Stimulated activated naive CD8-positive, alpha-beta T cell treated with anti-CD3 and anti-CD28 coated beads, Interleukin-15, Interleukin-2, amounts not matched to agents 100 ng/mL and 50 ng/mL, for 24 hours (primary cell): ENCODE data around the gene DERL2.

Experiments
- H3K27ac Mint-ChIP-seq: one replicate; pipeline ENCODE4 v1.8.0; 2021; ENCODE audit warnings: mild to moderate bottlenecking, mixed read lengths
- H3K27me3 Mint-ChIP-seq: one replicate; pipeline ENCODE4 v1.8.0; 2021; ENCODE audit warnings: mixed read lengths
- H3K36me3 Mint-ChIP-seq: one replicate; pipeline ENCODE4 v1.8.0; 2021; ENCODE audit warnings: low read depth, mixed read lengths
- H3K4me1 Mint-ChIP-seq: one replicate; pipeline ENCODE4 v1.8.0; 2021; ENCODE audit warnings: low read depth, mixed read lengths
- H3K4me3 Mint-ChIP-seq: one replicate; pipeline ENCODE4 v1.8.0; 2021; ENCODE audit warnings: mild to moderate bottlenecking, mixed read lengths
- H3K9me3 Mint-ChIP-seq: one replicate; pipeline ENCODE4 v1.8.0; 2021; ENCODE audit warnings: mixed read lengths

Gene DERL2

DNA sequence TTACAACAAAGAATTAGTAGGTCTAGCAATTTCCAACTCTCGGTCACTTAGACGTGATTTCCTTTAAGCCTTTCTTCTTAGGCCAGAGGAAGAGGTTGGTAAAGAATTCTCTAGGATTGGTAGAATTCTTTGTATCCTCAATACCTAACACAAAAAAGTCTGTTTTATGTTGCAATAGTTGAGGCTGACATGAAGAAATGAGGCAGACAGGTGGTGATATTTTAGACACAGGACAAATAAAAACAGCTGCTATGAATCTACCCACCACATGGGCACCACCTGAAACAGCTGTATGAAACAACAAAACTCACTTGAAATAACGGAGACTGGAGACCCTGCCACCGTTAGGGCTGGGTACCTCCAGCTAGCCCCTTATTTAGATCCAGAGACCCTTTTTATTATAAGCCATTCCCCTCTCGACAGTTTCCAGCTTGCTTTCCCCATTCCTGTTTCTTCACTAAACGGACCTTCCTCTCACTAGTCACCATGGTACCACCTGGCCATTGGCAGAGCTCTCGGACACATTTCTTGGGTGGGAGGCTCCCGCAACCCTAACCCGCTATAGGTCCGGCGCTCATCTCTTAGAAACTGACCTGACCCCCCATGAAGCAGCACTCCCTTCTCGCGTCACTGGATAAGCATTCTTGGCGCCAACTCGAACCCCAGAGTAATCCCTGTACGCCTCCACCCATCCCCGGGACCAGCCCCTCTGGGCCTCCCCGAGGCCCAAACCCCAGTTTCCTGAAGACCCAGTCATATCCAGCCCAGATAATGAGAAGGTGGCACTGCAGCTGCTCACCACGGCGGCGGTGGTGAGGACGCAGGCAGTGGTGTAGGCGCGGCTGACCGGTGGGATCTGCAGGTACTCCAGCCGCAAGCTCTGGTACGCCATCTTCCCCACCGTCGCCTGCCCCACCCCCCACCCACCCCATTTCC is at the start of gene DERL2:
Gene DERL2 (minus strand): TSS at position 909 of the 936 bp plus-strand sequence. CDS start 17 bp downstream, at position 892.
- Mint-ChIP-seq H3K4me1 (peaks cover 58% of the 10 kb centered on the region), H3K9me3 (no peaks in the 10 kb centered on the region), H3K27me3 (no peaks in the 10 kb centered on the region), H3K4me3 (peak within 1 kb of the TSS; percentile 99), H3K27ac (peak within 1 kb of the TSS; percentile 98), H3K36me3 (peaks cover 82% of the 10 kb centered on the region)

DNA sequence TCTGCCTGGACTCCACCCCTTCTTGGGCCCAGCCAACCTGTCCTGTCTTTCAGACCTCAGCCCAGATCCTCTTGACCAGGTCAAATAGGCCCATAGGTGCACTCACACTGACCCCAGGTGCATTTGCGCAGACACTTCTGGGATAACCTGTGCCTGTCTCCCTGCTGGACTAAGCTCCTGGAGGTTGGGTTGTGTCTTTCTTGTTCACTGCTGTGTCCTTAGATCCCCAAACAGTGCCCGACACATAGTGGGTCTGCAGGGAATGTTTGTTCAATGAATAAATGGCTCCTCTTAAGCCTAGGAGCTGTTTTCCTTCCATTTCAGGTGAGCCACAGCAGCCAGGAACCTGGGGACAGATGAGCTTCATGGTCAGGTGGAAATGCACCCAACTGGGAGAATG is 49.5 kb upstream of the DERL2 start:
- Mint-ChIP-seq H3K4me1 (no peaks in the 10 kb centered on the region), H3K4me3 (no peak overlapping the region), H3K27me3 (no peaks in the 10 kb centered on the region), H3K9me3 (no peaks in the 10 kb centered on the region), H3K36me3 (peaks cover 43% of the 10 kb centered on the region), H3K27ac (no peak overlapping the region)

- Mint-ChIP-seq H3K4me1 (no peaks in the 10 kb centered on the region), H3K9me3 (no peaks in the 10 kb centered on the region), H3K4me3 (no peak overlapping the region), H3K36me3 (peaks cover 42% of the 10 kb centered on the region), H3K27me3 (no peaks in the 10 kb centered on the region), H3K27ac (no peak overlapping the region)
Measured at GRCh38 chr17:5533486-5534315, 47.7 kb upstream of the DERL2 start.

- no peaks in the 10 kb centered on the region for H3K27me3 Mint-ChIP-seq
- H3K4me3 Mint-ChIP-seq: no peak overlapping the region
- H3K36me3 Mint-ChIP-seq: peaks cover 41% of the 10 kb centered on the region
- H3K9me3 Mint-ChIP-seq: no peaks in the 10 kb centered on the region
- peak overlapping the region; percentile 9 for H3K27ac Mint-ChIP-seq
- peaks cover under 1% of the 10 kb centered on the region for H3K4me1 Mint-ChIP-seq
Measured at GRCh38 chr17:5532581-5532980, 46.6 kb upstream of the DERL2 start.

DNA sequence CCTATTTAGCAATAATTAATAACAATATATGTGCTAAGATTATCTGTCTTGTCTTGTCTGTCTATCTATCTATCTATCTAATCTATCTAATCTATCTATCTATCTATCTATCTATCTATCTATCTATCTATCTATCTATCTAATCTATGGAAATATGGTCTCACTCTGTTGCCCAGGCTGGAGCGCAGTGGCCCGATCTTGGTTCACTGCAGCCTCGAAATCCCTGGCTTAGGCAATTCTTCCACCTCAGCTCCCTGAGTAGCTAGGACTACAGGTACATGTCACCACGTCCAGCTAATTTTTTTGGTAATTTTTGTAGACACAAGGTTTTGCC is 45.1 kb upstream of the DERL2 start:
- Mint-ChIP-seq H3K4me3 (no peak overlapping the region), H3K27me3 (no peaks in the 10 kb centered on the region), H3K4me1 (peaks cover 16% of the 10 kb centered on the region), H3K36me3 (peaks cover 38% of the 10 kb centered on the region), H3K27ac (no peak overlapping the region), H3K9me3 (no peaks in the 10 kb centered on the region)

DNA sequence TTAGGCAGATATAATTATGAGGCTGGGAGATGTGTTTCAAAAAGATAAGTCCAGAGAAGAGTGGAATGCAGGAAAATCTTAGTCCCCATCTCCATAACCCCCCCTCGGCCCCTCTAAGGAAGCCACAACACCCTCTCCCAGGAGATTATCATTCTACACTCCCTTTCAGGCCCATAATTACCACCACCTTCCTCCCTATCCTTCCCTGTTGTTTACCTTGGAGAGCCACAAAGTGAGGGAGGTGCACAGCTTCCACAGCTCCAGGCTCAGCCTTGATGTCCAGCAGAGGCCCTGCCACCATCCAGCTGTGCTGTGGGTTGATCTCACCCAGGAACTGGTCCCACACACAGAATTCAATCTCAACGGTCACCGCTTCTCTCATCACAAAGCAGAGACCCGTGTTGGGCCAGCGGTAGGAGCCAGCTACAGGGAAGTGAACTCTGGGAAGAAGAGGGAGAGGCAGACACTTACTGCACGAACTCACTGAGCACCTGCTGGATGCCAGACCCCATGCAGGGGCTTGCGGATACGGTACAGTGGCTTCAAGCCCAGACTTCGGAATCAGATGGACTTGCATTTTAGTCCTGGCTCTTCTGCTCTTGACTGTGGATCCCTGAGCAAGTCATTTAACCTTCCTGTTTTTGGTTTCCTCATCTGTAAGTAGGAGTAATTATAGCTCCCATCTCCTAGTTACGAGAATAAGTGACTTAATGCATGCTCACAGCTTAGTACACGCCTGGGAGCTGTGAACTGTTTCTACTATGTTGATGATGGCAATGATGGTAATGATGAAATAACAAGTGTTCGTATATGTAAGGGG is 44.5 kb upstream of the DERL2 start:
- H3K36me3 Mint-ChIP-seq: peaks cover 34% of the 10 kb centered on the region
- peak overlapping the region; percentile 37 for H3K27ac Mint-ChIP-seq
- H3K4me1 Mint-ChIP-seq: peaks cover 18% of the 10 kb centered on the region
- no peaks in the 10 kb centered on the region for H3K27me3 Mint-ChIP-seq
- H3K4me3 Mint-ChIP-seq: no peak overlapping the region
- H3K9me3 Mint-ChIP-seq: no peaks in the 10 kb centered on the region

DNA sequence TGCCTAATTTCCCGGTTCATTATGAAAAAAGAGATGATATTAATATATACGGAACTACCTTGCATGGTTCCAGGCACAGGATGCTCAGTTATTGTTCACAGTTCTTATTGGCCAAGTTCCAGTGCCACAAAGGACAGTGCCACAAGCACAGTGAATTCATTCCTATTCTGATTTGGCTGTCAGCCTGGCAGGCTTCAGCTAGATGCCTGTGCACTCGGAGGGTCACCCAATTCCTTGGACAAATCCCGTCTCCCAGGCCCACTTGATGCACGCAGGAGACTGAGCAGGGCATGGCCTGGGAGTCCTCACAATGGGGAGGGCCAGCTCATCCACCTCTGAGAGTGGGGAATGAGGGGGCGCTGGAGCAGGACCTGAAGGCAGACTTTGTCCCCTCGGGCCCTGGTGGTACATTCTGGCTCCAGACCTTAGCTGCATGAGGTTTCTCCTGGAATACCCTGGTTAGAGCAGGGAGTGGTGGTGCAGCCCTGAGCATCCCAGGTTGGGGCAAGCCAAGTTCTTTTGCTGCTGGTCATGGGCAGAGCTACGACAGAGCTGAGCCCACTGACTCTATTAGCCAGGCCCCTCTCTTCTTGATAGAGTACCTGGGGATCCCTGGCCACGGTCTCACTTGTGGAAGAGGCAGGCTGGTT is 41.7 kb upstream of the DERL2 start:
- no peaks in the 10 kb centered on the region for H3K27me3 Mint-ChIP-seq
- no peaks in the 10 kb centered on the region for H3K9me3 Mint-ChIP-seq
- H3K4me1 Mint-ChIP-seq: peaks cover 18% of the 10 kb centered on the region
- peak overlapping the region; percentile 87 for H3K27ac Mint-ChIP-seq
- H3K36me3 Mint-ChIP-seq: peaks cover 35% of the 10 kb centered on the region
- H3K4me3 Mint-ChIP-seq: no peak overlapping the region

GRCh38 chr17:5526821-5527598 is 41.0 kb upstream of the DERL2 start:
- peaks cover 18% of the 10 kb centered on the region for H3K4me1 Mint-ChIP-seq
- peaks cover 35% of the 10 kb centered on the region for H3K36me3 Mint-ChIP-seq
- H3K27ac Mint-ChIP-seq: peak overlapping the region; percentile 95
- H3K4me3 Mint-ChIP-seq: no peak overlapping the region
- no peaks in the 10 kb centered on the region for H3K9me3 Mint-ChIP-seq
- H3K27me3 Mint-ChIP-seq: no peaks in the 10 kb centered on the region

DNA sequence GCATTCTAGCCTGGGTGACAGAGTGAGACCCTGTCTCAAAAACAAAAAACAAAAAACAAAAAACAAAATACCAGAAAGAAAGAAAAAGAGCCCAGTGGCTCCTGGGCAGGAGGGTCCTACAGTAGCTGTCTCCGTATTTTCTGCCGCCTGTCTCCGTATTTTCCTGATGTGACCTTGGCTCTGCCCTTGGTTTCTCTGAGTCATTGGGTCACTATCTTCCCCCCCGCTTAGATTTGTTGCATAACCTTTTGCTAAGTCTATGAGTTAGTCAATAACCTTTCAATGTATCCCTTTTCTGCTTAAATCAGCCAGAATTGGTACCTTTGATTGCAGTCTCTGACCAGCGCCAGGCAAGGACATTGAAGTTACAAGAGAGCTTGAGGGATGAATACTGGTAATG is 37.3 kb upstream of the DERL2 start:
- Mint-ChIP-seq H3K27ac (no peak overlapping the region), H3K4me3 (no peak overlapping the region), H3K27me3 (no peaks in the 10 kb centered on the region), H3K9me3 (no peaks in the 10 kb centered on the region), H3K36me3 (peaks cover 30% of the 10 kb centered on the region), H3K4me1 (peaks cover 18% of the 10 kb centered on the region)

DNA sequence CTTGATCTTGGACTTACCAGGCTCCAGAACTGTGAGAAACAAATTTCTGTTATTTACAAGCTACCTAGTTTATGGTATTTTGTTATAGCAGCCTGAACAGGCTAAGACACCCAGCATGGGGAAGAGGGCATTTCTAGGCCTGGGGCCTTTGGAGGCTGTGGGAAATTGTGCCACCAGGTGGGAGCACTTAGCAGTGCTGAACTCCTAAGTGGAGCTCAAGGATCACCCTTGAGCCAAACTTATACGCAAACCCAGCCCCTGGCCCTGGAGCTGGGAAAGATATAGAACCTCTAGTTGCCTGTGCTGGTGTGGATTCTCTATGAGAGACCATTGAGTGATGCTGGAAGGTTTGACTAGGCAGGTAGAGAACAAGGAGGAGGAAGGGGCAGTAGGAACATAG is 36.5 kb upstream of the DERL2 start:
- Mint-ChIP-seq H3K4me3 (no peak overlapping the region), H3K4me1 (peaks cover 16% of the 10 kb centered on the region), H3K9me3 (no peaks in the 10 kb centered on the region), H3K36me3 (peaks cover 35% of the 10 kb centered on the region), H3K27ac (no peak overlapping the region), H3K27me3 (no peaks in the 10 kb centered on the region)

- peaks cover 52% of the 10 kb centered on the region for H3K36me3 Mint-ChIP-seq
- no peaks in the 10 kb centered on the region for H3K9me3 Mint-ChIP-seq
Measured at GRCh38 chr17:5516060-5516792, 30.2 kb upstream of the DERL2 start.

GRCh38 chr17:5514976-5515375 is 29.0 kb upstream of the DERL2 start:
- Mint-ChIP-seq H3K36me3 (peaks cover 45% of the 10 kb centered on the region), H3K27ac (peak overlapping the region; percentile 29), H3K9me3 (no peaks in the 10 kb centered on the region), H3K27me3 (no peaks in the 10 kb centered on the region), H3K4me3 (no peak overlapping the region), H3K4me1 (peaks cover 30% of the 10 kb centered on the region)

More at GRCh38 chr17:5516060-5516792, 30.2 kb upstream of the DERL2 start:
- H3K4me1 Mint-ChIP-seq: peaks cover 30% of the 10 kb centered on the region
- H3K27me3 Mint-ChIP-seq: no peaks in the 10 kb centered on the region
- H3K4me3 Mint-ChIP-seq: no peak overlapping the region
- peak overlapping the region; percentile 23 for H3K27ac Mint-ChIP-seq

DNA sequence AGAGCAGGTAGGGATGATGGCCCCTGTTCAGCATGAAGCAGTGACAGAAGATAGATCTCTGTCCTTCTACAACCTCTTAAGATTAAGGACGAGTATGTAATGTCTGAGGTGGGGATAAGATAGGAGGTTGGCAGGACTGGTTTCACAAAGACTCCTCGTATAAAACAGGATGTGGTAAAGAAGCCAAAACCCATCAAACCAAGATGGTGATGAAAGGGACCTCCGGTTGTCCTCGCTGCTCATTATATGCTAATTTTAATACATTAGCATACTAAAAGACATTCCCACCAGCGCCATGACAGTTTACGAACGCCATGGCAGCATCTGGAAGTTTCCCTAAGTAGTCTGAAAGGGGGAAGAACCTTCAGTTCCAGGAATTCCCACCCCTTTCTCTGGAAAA is 27.6 kb upstream of the DERL2 start:
- Mint-ChIP-seq H3K4me3 (no peak overlapping the region), H3K9me3 (no peaks in the 10 kb centered on the region), H3K27me3 (no peaks in the 10 kb centered on the region), H3K27ac (peak overlapping the region; percentile 52), H3K4me1 (peaks cover 30% of the 10 kb centered on the region), H3K36me3 (peaks cover 45% of the 10 kb centered on the region)
